GM13976 (cell line): ENCODE measurements around the gene RNF166.

Source experiments
- DNase-seq: peaks from one replicate; pipeline ENCODE4 v3.0.0; 2012; ENCODE audit warnings: low spot score
- in situ Hi-C: fragments of 300-500 bp; cut with MboI; formaldehyde crosslinking; loops from one replicate; pipeline ENCODE4 v1.12.0; 2022; ENCODE audit warnings: low sequenced_read_pairs, mixed read lengths, inconsistent platforms; ENCODE audit not compliant: unreplicated experiment
- TF ChIP-seq, protein P1 (sequence below): IDR thresholded peaks from 2 replicates; pipeline ENCODE4 v1.5.1; 2012; ENCODE audit warnings: borderline replicate concordance, mild to moderate bottlenecking; ENCODE audit not compliant: insufficient read depth; ENCODE audit errors: extremely low read depth, missing control alignments, control extremely low read depth

Gene RNF166

DNA sequence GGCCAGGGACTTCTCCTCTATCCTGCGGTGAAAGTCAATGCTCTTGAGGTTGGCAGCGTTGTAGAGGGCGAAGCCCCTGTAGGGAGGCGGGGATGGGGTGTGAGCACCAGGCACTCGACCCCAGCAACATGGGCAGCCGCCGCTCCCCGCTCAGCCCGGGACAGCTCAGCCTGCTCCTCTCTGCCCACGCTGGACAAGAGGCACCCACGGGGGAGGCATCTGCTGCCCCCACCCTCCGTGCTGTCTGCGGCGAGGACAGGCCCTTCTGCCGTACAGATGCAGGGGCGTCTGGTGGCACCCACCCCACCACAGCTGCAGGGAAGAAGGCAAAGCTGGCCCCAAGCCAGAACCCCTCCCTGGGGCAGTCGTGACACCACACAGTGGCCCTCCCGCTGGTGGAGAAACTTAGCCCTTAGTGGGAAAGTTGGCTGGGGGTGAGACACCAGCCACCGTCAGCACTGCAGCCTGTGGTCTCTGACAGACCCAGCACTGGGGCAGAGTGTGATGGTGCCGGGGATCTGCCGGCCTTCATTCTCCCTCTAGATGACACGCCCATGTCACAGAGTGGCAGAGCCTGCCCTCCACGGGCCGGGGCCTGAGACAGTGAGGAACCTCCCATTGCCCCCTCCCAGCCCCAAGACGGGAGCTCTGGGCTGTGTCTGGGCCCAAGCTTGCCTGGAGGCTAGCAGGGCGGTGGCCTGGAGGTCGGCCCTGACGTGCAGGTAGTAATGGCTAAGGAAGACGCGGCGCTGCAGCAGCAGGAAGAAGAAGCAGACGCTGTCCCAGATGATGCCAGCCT, 19.6 kb upstream of the RNF166 start:
- in situ Hi-C loops, result no loop called here
- no peak for DNase-seq
- TF ChIP-seq, protein P1, sequence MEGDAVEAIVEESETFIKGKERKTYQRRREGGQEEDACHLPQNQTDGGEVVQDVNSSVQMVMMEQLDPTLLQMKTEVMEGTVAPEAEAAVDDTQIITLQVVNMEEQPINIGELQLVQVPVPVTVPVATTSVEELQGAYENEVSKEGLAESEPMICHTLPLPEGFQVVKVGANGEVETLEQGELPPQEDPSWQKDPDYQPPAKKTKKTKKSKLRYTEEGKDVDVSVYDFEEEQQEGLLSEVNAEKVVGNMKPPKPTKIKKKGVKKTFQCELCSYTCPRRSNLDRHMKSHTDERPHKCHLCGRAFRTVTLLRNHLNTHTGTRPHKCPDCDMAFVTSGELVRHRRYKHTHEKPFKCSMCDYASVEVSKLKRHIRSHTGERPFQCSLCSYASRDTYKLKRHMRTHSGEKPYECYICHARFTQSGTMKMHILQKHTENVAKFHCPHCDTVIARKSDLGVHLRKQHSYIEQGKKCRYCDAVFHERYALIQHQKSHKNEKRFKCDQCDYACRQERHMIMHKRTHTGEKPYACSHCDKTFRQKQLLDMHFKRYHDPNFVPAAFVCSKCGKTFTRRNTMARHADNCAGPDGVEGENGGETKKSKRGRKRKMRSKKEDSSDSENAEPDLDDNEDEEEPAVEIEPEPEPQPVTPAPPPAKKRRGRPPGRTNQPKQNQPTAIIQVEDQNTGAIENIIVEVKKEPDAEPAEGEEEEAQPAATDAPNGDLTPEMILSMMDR, result no peak

GRCh38 chr16:88724855-88725555, 18.8 kb upstream of the RNF166 start:
- DNase-seq, result no peak
- in situ Hi-C loops, result no loop called here
- TF ChIP-seq, protein P1, result no peak

GRCh38 chr16:88723911-88724310, 17.7 kb upstream of the RNF166 start:
- TF ChIP-seq, protein P1, result no peak
- in situ Hi-C loops, result no loop called here
- no peak for DNase-seq

GRCh38 chr16:88723507-88723887, 17.3 kb upstream of the RNF166 start:
- DNase-seq, result no peak
- in situ Hi-C loops, result no loop called here
- TF ChIP-seq, protein P1, result no peak

- in situ Hi-C loops, result no loop called here
- DNase-seq, result no peak
- TF ChIP-seq, protein P1, result no peak
These were observed 16.7 kb upstream of the RNF166 start for GRCh38 chr16:88722784-88723506.
